ENCODE data around the gene PLCL2.
"Not testable (repeated sequence)": the region's sequence is repeated elsewhere in the genome, so short reads cannot be mapped to it uniquely, and the experiment has no call there.

PLCL2 gene

DNA sequence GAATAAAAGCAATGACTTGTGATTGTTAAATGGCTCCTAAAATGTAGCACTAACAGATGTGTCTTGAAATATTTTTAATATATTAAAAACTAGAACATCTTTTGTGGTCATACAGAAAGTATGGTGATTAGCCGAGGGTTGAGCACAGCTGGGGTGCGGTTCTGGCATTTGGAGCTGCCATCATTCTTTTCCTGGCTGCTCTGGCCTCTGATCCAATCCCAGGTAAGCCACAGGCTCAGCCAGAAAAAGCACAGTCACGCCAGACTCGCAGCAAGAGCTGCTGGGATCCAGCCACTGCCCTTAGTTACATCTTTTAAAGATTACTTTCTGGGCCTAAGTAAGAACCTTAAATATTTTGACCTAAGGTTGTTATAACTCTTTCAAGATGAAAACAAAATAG, 196.8 kb downstream of the PLCL2 start:
- no peak for DNase-seq

DNA sequence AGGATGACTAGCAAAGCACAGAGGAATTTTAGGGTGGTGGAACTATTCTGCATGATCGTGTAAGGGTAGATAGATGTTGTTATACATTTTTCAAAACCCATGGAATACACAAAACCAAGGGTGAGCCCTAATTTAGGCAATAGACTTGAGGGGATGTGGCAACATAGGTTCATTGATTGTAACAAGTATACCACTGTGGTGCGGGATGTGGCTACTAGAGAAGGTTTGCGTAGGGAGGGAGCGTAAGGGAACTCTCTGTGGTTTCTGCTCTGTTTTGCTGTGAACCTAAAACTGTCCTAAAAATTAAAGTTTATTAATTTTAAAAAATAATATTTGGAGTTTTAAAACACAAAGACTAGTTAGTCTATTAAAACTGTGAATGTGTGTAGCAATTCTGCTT, 202.8 kb downstream of the PLCL2 start:
- no peak for DNase-seq

- DNase-seq, result no peak
Observed at GRCh38 chr3:17088017-17088416, 203.3 kb downstream of the PLCL2 start.

- DNase-seq, result no peak
Observed at GRCh38 chr3:17088602-17089313, 204.0 kb downstream of the PLCL2 start.

DNA sequence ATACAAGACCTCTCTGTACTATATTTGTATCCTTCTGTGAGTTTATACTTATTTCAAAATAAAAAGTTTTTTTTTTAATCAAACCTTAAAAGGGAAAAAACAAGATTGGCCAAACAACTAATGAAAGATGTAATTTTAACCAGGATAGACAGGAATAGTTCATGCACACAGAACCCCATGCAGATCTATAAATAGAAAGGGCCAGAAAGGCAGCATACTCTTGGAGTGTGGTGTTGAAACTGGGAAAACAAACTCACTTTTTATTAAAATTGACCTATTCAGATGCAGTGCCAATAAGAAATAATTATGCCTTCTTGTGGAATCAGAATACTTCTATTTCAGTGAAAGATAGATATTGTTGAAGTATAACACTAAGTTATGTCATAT, 204.6 kb downstream of the PLCL2 start:
- no peak for DNase-seq

GRCh38 chr3:17090280-17090983, 205.7 kb downstream of the PLCL2 start:
- DNase-seq, result no peak

DNA sequence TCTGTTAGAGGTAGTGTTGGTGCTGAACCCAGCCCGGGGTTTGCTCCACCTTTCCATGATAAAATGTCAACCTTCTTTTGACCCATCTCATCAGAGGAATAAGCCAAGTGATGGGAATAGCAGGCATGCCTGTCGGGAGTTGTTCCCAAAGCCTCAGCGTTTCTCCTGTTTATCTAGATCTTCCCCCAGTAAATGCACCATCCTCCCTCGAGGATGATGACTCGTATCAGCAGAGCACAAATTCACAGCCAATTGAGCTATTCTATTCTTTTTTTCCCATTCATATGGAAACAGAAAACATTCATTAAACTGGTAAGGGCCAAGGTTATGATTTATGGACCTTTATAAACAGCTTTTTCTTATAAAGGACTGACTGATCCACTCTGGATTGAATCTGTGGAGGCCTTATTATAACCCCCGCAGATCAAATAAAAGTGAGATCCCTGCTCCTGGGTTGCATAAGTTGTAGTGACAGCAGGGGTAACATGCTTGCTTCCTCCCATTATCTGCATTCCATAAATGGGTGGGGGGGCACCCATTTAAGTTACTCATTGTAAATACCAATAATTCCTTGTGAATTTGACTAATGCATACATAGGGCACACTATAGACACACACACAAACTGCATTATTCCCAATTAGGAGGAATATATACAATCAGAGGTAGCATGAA, 207.3 kb downstream of the PLCL2 start:
- no peak for DNase-seq

GRCh38 chr3:17092583-17092933, 207.8 kb downstream of the PLCL2 start:
- DNase-seq, result peak in 1 of 3 donors; percentile 3

DNA sequence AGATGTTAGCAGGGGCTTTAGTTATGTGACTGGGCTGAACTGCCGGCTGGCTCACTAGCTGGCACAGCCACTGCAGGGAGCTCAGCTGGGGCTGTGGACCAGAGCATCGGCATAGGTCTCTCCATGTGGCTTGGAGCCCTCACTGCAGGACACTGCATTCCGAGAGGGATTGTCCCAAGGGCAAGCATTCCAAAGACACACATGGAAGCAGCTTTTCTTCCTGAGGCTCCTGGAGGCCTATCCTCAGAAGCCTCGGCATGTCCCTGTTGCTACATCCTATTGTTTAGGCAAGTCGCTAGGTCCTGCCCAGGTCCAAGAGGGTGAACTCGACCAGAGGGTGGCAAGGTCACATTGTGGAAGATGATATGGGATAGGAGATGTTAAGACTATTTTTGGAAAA, 209.8 kb downstream of the PLCL2 start:
- DNase-seq, result no peak

GRCh38 chr3:17103579-17103978, 218.8 kb downstream of the PLCL2 start:
- no peak for DNase-seq

DNA sequence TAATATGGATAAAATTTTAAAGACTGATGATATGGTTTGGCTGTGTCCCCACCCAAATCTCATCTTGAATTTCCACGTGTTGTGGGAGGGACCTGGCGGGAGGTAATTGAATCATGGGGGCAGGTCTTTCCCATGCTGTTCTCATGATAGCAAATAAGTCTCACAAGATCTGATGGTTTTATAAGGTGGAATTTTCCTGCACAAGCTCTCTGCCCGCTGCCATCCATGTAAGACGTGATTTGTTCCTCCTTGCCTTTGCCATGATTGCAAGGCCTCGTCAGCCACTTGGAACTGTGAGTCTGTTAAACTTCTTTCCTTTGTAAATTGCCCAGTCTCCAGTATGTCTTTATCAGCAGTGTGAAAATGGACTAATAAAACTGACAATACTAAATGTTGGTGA, 222.0 kb downstream of the PLCL2 start:
- DNase-seq, result not testable (repeated sequence)

DNA sequence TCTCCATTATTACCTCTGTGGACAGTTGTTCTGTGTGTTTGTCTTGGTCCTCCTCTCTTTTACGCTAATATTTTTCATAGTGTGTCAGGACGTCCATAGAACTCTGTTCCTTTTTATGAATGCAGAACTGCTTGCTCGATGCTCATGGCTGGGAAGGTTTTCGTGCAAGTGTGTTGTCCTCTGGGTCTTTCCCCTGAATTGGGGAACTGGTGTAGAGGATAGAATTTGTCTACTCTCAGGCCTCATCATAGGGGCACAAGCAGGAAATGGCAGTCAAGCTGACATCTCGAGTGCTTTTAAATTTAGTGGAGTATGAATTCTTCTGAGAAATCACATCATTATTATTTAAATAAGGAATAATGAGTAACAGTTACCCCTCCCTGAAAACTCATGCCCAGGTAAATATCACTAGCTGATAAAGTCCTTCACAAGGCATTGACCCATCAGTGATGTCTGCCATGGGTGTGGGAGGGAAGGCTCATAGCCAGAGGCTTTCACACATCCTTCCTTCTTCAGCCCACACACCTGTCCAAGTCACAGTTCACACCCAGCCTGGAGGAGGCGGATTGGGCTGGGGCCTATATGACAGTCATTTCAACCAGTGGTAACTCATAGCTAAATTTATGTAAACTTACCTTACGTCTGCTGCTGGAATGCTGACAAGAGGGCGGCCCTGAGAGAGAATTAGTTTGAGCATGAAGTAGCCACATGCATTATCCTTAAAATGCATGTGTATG, 226.1 kb downstream of the PLCL2 start:
- DNase-seq, result peak; percentile 66 to 76 (median 66)

DNA sequence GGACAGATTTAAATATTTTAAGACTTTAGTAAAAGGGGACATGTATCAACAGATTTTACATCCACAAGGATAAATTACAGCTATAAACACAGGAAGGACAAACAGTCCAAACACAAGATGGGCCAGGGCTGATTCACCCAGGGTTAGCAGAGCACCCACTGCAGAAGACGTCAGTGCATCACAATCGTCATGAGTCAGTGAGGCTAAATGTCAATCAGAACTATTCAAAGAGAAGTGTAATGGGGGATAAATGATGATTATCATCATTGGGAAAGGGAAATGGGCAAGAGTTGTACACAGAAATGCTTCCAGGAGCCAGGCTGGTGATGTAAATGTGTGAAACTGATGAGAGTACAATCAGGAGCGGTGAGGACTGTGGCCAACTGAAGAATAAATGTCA, 226.8 kb downstream of the PLCL2 start:
- DNase-seq, result peak in 1 of 3 donors; percentile 0

- no peak for DNase-seq
Observed at GRCh38 chr3:17115186-17115585, 230.4 kb downstream of the PLCL2 start.

GRCh38 chr3:17116007-17116600, 231.3 kb downstream of the PLCL2 start:
- DNase-seq, result no peak

GRCh38 chr3:17118771-17119170, 234.0 kb downstream of the PLCL2 start:
- DNase-seq, result no peak

DNA sequence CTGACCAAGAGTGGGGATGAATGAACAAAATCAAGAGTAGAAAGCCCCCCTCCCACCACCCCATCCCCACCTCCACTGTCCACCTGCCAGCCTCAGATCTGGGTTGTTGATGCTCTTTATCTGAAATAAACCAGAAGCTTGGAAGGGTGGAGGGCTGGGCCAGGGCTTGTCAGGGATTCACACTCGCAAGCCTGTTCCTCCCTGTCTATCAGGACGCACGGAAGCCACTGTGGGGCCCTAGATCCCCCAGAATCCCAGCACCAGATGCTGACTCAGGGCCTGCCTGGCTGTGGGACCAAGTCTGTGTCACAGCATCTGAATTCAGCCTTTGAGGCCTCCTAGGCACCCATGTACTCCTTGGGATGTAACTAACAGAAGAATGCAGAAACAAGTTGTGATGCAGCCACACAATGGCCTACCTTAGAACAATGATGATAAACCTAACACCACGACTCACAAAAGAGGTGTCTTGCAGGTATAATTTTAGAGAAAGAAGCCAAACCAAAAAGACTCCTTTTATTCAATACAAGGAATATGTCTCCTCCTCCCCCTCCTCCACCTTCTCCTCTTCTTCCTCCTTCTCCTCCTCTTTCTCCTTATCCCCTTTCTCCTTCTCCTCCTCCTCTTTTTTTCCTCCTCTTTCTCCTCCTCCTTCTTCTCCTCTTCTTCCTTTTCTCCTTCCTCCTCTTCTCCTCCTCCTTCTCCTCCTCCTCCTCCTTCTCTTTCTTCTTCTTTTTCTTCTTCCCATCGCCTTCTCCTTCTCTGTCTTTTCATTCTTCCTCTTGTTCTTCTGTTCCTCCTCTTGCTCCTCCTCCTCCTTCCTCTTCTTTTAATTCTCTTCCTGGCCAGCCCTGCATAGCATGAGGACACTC, 234.7 kb downstream of the PLCL2 start:
- DNase-seq, result no peak

GRCh38 chr3:17120115-17120514, 235.4 kb downstream of the PLCL2 start:
- no peak for DNase-seq

DNA sequence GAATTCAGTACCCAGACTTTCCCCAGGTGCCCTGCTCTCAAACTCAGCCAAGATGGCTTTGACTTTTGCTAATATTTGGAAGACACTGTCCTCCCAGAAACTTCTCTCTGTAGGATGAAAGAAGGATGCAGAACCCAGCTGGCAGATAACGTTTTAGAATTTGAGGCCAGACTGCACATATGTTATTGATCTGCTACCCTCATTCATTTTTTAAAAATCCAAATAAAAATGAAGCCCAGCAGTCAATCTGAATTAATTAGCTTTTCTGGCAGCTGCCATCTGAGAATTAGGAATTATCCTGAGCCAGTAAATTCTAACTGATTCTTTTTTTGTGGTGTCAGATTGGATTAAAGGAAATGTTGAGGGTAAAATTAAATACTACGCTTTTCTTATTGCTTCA, 236.6 kb downstream of the PLCL2 start:
- DNase-seq, result no peak

DNA sequence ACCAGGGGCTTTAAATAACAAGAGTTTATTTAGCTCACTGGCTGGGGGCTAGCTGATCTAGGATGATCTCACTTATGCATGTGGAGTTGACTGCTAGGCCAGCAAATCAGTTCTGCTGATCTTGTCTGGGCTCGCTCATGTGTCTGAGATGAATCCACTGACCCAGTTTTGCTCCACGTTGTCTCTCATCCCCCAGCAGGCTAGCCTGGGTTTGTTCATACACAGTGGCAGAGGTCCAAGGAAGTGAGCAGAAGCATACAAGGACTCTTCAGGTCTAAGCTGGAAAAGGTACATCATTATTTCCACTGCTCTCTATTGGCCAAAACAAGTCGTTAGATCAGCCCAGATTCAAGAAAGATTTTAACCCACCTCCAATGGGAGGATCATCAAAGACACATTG, 238.0 kb downstream of the PLCL2 start:
- DNase-seq, result no peak

DNA sequence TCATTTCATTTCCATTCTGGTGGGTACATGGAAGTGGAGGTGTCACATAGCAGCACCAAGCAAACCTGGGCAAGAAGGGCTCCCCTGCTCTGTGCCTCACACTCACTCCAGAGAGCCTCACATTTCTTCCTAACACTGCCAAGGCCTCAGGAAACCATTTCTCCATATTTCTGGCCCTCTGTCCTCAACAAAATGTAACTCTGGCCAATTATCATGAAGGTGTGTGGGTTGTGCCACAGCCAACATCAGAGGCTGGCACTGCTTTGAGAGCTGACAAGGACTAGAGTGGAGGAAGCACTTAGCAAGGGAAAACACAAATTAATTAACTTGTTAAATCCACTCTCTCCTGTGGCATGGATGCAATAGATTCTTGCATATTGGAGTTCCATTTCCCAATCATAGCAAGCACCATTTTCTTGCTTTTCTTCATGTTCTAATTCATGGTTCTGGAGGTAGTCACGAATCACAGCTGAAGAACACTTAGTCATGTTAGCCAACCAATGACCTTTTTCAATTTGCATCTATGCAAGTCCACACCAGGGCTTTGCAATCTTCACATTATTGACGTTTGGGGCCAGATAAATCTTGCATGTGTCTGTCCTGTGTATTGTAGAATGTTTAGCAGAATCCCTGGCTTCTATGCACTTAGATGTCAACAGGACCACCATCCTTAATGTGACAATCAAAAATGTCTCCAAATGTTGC, 241.1 kb downstream of the PLCL2 start:
- DNase-seq, result no peak
